GM23338 (cell line): ENCODE measurements around the gene SMYD1. TPM values are rescaled to one million over a fixed set of nuclear protein-coding genes. Genes with fewer than 3 reads are reported as not detected.

Experiments
- ATAC-seq: fragments of 200-7000 bp; cut with Tn5 transposase; 3 replicates; pipeline ENCODE4 v1.9.1; 2020
- DNase-seq: peaks from one replicate; pipeline ENCODE4 v3.0.0-alpha.2; 2015; ENCODE audit warnings: low spot score
- H2AFZ ChIP-seq: fragments of 200-600 bp; sonication (generic); 2 replicates; pipeline ENCODE4 v1.8.0; 2016; ENCODE audit warnings: antibody characterized with exemption, mild to moderate bottlenecking, moderate library complexity
- H3F3A ChIP-seq: fragments of 200-600 bp; sonication (generic); replicated peaks from 2 replicates; pipeline ENCODE4 v1.8.0; 2017; ENCODE audit warnings: antibody characterized with exemption, mixed run types, low read depth
- H3K27ac ChIP-seq: fragments of 200-600 bp; sonication (generic); 2 replicates; pipeline ENCODE4 v1.6.1; 2016; ENCODE audit warnings: low read depth
- H3K27me3 ChIP-seq: fragments of 200-600 bp; sonication (generic); 2 replicates; pipeline ENCODE4 v1.8.0; 2016; ENCODE audit warnings: mild to moderate bottlenecking, mixed run types, moderate library complexity; ENCODE audit not compliant: insufficient read depth
- H3K36me3 ChIP-seq: fragments of 200-600 bp; sonication (generic); 2 replicates; pipeline ENCODE4 v1.8.0; 2016; ENCODE audit warnings: mild to moderate bottlenecking; ENCODE audit not compliant: insufficient read depth
- H3K4me1 ChIP-seq: fragments of 200-600 bp; sonication (generic); 2 replicates; pipeline ENCODE4 v1.8.0; 2016; ENCODE audit warnings: mild to moderate bottlenecking, moderate library complexity; ENCODE audit not compliant: insufficient read depth
- H3K4me2 ChIP-seq: fragments of 200-600 bp; sonication (generic); 2 replicates; pipeline ENCODE4 v1.7.1; 2017; ENCODE audit warnings: mixed run types
- H3K4me3 ChIP-seq: fragments of 200-600 bp; sonication (generic); 2 replicates; pipeline ENCODE4 v1.6.1; 2016; ENCODE audit warnings: mixed run types
- H3K79me2 ChIP-seq: fragments of 200-600 bp; sonication (generic); replicated peaks from 2 replicates; pipeline ENCODE4 v1.8.0; 2017; ENCODE audit warnings: mild to moderate bottlenecking; ENCODE audit not compliant: insufficient read depth
- H3K9me2 ChIP-seq: fragments of 200-600 bp; sonication (generic); 2 replicates; pipeline ENCODE4 v1.8.0; 2017; ENCODE audit not compliant: insufficient read depth
- H4K20me1 ChIP-seq: fragments of 200-600 bp; sonication (generic); replicated peaks from 2 replicates; pipeline ENCODE4 v1.8.0; 2017; ENCODE audit warnings: mild to moderate bottlenecking; ENCODE audit not compliant: insufficient read depth
- H3K27ac Mint-ChIP-seq: 2 replicates; pipeline ENCODE4 v1.8.0; 2020; ENCODE audit warnings: inconsistent platforms, mild to moderate bottlenecking, moderate library complexity, mixed read lengths
- H3K27me3 Mint-ChIP-seq: 3 replicates; pipeline ENCODE4 v1.8.0; 2022; ENCODE audit warnings: low read depth, mild to moderate bottlenecking, moderate library complexity, mixed read lengths, inconsistent platforms; ENCODE audit not compliant: insufficient read depth, poor library complexity
- H3K36me3 Mint-ChIP-seq: 3 replicates; pipeline ENCODE4 v1.8.0; 2021; ENCODE audit warnings: low read depth, mild to moderate bottlenecking, inconsistent platforms, moderate library complexity, mixed read lengths
- H3K4me1 Mint-ChIP-seq: 3 replicates; pipeline ENCODE4 v1.8.0; 2020; ENCODE audit warnings: mild to moderate bottlenecking, inconsistent platforms, mixed read lengths
- H3K4me3 Mint-ChIP-seq: 3 replicates; pipeline ENCODE4 v1.8.0; 2021; ENCODE audit warnings: moderate library complexity, mild to moderate bottlenecking, inconsistent platforms, mixed read lengths
- H3K9me3 Mint-ChIP-seq: 3 replicates; pipeline ENCODE4 v1.8.0; 2020; ENCODE audit warnings: moderate library complexity, mild to moderate bottlenecking, inconsistent platforms, mixed read lengths
- CREB1 ChIP-seq: fragments of 250-450 bp; sonication (Bioruptor Pico); IDR thresholded peaks from 2 replicates; pipeline ENCODE4 v1.5.0; 2020; ENCODE audit warnings: low read depth, mild to moderate bottlenecking, moderate library complexity
- EZH2 ChIP-seq: fragments of 200-600 bp; sonication (generic); IDR thresholded peaks from one replicate; pipeline ENCODE4 v1.8.0; 2017; ENCODE audit warnings: antibody characterized with exemption, mild to moderate bottlenecking, low read depth; ENCODE audit not compliant: unreplicated experiment
- EZH2phosphoT487 ChIP-seq: fragments of 200-600 bp; sonication (generic); IDR thresholded peaks from one replicate; pipeline ENCODE4 v1.8.1; 2018; ENCODE audit warnings: antibody characterized with exemption; ENCODE audit not compliant: unreplicated experiment
- JUNB ChIP-seq: IDR thresholded peaks from one replicate; pipeline ENCODE4 v1.6.1; 2016; ENCODE audit warnings: antibody characterized with exemption; ENCODE audit not compliant: unreplicated experiment
- NANOG ChIP-seq: IDR thresholded peaks from 2 replicates; pipeline ENCODE4 v1.6.1; 2016; ENCODE audit warnings: antibody characterized with exemption, borderline replicate concordance
- POLR2AphosphoS5 ChIP-seq: IDR thresholded peaks from 2 replicates; pipeline ENCODE4 v1.6.1; 2016; ENCODE audit warnings: antibody characterized with exemption, low read depth
- STAT1 ChIP-seq: IDR thresholded peaks from one replicate; pipeline ENCODE4 v1.6.1; 2016; ENCODE audit warnings: antibody characterized with exemption; ENCODE audit not compliant: unreplicated experiment
- ZNF114 ChIP-seq: fragments of 250-450 bp; sonication (Bioruptor Pico); IDR thresholded peaks from 2 replicates; pipeline ENCODE4 v1.5.0; 2020; ENCODE audit warnings: mild to moderate bottlenecking, moderate library complexity
- ZNF331 ChIP-seq: fragments of 250-450 bp; sonication (Bioruptor Pico); IDR thresholded peaks from 2 replicates; pipeline ENCODE4 v1.5.0; 2020; ENCODE audit warnings: low read depth, mild to moderate bottlenecking, moderate library complexity
- polyA plus RNA-seq: library from polyadenylated mRNA; unstranded; fragments of >200 nt; fragmentation: Nextera tagmentation; extraction: Ambion mirVana; gene quantifications from 2 replicates; pipeline ENCODE4 v1.2.1, GENCODE V29; 2016
- total RNA-seq: library from RNA; depleted of rRNA; stranded (reverse); fragments of >200 nt; shearing (Covaris generic); gene quantifications from 2 replicates; pipeline ENCODE4 v1.2.3, GENCODE V29; 2014
- TF ChIP-seq, protein P1 (sequence below): fragments of 250-450 bp; sonication (Bioruptor Pico); IDR thresholded peaks from 2 replicates; pipeline ENCODE4 v1.5.0; 2020; ENCODE audit warnings: mild to moderate bottlenecking, moderate library complexity

Gene SMYD1
- total and polyA plus RNA-seq, 2 experiments from 2014 or later: 0.07 TPM; not detected in 1

- TF ChIP-seq, protein P1, sequence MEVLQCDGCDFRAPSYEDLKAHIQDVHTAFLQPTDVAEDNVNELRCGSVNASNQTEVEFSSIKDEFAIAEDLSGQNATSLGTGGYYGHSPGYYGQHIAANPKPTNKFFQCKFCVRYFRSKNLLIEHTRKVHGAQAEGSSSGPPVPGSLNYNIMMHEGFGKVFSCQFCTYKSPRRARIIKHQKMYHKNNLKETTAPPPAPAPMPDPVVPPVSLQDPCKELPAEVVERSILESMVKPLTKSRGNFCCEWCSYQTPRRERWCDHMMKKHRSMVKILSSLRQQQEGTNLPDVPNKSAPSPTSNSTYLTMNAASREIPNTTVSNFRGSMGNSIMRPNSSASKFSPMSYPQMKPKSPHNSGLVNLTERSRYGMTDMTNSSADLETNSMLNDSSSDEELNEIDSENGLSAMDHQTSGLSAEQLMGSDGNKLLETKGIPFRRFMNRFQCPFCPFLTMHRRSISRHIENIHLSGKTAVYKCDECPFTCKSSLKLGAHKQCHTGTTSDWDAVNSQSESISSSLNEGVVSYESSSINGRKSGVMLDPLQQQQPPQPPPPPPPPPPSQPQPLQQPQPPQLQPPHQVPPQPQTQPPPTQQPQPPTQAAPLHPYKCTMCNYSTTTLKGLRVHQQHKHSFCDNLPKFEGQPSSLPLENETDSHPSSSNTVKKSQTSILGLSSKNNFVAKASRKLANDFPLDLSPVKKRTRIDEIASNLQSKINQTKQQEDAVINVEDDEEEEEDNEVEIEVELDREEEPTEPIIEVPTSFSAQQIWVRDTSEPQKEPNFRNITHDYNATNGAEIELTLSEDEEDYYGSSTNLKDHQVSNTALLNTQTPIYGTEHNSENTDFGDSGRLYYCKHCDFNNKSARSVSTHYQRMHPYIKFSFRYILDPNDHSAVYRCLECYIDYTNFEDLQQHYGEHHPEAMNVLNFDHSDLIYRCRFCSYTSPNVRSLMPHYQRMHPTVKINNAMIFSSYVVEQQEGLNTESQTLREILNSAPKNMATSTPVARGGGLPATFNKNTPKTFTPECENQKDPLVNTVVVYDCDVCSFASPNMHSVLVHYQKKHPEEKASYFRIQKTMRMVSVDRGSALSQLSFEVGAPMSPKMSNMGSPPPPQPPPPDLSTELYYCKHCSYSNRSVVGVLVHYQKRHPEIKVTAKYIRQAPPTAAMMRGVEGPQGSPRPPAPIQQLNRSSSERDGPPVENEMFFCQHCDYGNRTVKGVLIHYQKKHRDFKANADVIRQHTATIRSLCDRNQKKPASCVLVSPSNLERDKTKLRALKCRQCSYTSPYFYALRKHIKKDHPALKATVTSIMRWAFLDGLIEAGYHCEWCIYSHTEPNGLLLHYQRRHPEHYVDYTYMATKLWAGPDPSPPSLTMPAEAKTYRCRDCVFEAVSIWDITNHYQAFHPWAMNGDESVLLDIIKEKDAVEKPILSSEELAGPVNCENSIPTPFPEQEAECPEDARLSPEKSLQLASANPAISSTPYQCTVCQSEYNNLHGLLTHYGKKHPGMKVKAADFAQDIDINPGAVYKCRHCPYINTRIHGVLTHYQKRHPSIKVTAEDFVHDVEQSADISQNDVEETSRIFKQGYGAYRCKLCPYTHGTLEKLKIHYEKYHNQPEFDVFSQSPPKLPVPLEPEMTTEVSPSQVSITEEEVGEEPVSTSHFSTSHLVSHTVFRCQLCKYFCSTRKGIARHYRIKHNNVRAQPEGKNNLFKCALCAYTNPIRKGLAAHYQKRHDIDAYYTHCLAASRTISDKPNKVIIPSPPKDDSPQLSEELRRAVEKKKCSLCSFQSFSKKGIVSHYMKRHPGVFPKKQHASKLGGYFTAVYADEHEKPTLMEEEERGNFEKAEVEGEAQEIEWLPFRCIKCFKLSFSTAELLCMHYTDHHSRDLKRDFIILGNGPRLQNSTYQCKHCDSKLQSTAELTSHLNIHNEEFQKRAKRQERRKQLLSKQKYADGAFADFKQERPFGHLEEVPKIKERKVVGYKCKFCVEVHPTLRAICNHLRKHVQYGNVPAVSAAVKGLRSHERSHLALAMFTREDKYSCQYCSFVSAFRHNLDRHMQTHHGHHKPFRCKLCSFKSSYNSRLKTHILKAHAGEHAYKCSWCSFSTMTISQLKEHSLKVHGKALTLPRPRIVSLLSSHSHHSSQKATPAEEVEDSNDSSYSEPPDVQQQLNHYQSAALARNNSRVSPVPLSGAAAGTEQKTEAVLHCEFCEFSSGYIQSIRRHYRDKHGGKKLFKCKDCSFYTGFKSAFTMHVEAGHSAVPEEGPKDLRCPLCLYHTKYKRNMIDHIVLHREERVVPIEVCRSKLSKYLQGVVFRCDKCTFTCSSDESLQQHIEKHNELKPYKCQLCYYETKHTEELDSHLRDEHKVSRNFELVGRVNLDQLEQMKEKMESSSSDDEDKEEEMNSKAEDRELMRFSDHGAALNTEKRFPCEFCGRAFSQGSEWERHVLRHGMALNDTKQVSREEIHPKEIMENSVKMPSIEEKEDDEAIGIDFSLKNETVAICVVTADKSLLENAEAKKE (CRISPR knock-in tag): no peak
Measured at GRCh38 chr2:88032070-88032702, 35.4 kb upstream of the SMYD1 start (continued).

DNA sequence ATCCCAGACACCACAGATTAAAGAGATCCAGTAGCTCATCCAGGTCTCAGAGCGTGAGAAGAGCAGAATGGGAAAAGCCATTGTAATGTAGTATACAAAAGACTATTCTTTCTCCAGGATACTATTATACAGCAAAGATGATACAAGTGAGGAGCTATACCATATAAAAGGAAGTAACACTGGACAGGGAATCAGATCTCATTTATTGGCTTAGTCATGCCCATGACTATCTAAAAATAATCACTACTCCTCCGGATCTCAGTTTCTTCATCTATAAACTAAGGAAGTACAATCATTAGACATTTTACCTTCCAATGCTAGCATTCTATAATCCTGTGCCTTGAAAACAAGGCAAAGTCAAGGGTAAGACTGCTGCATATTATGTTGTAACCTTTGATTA lies 31.4 kb upstream of the SMYD1 start:
- no peak overlapping the region for H3K4me2 ChIP-seq
- H4K20me1 ChIP-seq: no peaks in the 10 kb centered on the region
- H3K27me3 ChIP-seq: no peaks in the 10 kb centered on the region
- H2AFZ ChIP-seq: no peak overlapping the region
- H3K4me3 Mint-ChIP-seq: no peak overlapping the region
- DNase-seq: no peak
- no peak overlapping the region for H3K27ac Mint-ChIP-seq
- 0 out of 2 replicates have a peak, but pooled peaks cover 7% of the 10 kb centered on the region for H3K36me3 ChIP-seq
- H3K4me3 ChIP-seq: no peak overlapping the region
- no peaks in the 10 kb centered on the region for H3K27me3 Mint-ChIP-seq
- H3F3A ChIP-seq: no peaks in the 10 kb centered on the region
- H3K9me2 ChIP-seq: peaks cover 2% of the 10 kb centered on the region; the same call in 1 of the 2 replicates
- no peaks in the 10 kb centered on the region for H3K4me1 ChIP-seq
- H3K4me1 Mint-ChIP-seq: no peaks in the 10 kb centered on the region; the same call in 2 of the 3 replicates
- peaks cover 3% of the 10 kb centered on the region; the same call in 1 of the 3 replicates for H3K36me3 Mint-ChIP-seq
- no peak for ATAC-seq
- H3K27ac ChIP-seq: no peak overlapping the region
- no peaks in the 10 kb centered on the region for H3K79me2 ChIP-seq
- H3K9me3 Mint-ChIP-seq: no peaks in the 10 kb centered on the region
- TF ChIP-seq NANOG (no peak), EZH2phosphoT487 (no peak), ZNF114 (CRISPR knock-in tag) (no peak), EZH2 (no peak), JUNB (no peak), CREB1 (CRISPR knock-in tag) (no peak), POLR2AphosphoS5 (no peak), ZNF331 (CRISPR knock-in tag) (no peak), STAT1 (no peak)
- TF ChIP-seq, protein P1 (CRISPR knock-in tag): no peak
